WTC11 (cell line): Measurements from ENCODE around the gene SLC41A1. TPM values are rescaled to one million over a fixed set of nuclear protein-coding genes. Genes with fewer than 3 reads are reported as not detected.

ENCODE experiments used
- ELF4 ChIP-seq: sonication (generic); formaldehyde crosslinking; IDR thresholded peaks from 2 replicates; pipeline ENCODE4 v1.8.1; 2022; ENCODE audit warnings: low read depth, mild to moderate bottlenecking, moderate library complexity, missing genetic modification reagents
- EMX1 ChIP-seq: fragments of 250-450 bp; sonication (Bioruptor Pico); IDR thresholded peaks from 2 replicates; pipeline ENCODE4 v1.8.0; 2021; ENCODE audit warnings: mild to moderate bottlenecking
- ESRRA ChIP-seq: sonication (generic); formaldehyde crosslinking; IDR thresholded peaks from 2 replicates; pipeline ENCODE4 v1.8.1; 2022; ENCODE audit warnings: mild to moderate bottlenecking, missing genetic modification reagents, borderline replicate concordance
- ETV6 ChIP-seq: sonication (generic); formaldehyde crosslinking; IDR thresholded peaks from 2 replicates; pipeline ENCODE4 v1.8.1; 2022; ENCODE audit warnings: mild to moderate bottlenecking, missing genetic modification reagents
- FOXJ3 ChIP-seq: sonication (generic); formaldehyde crosslinking; IDR thresholded peaks from 2 replicates; pipeline ENCODE4 v1.9.0; 2021; ENCODE audit warnings: missing genetic modification reagents, mild to moderate bottlenecking, borderline replicate concordance
- FOXK1 ChIP-seq: sonication (generic); formaldehyde crosslinking; IDR thresholded peaks from 2 replicates; pipeline ENCODE4 v1.8.0; 2022; ENCODE audit warnings: mild to moderate bottlenecking, moderate library complexity, missing genetic modification reagents
- JUN ChIP-seq: sonication (generic); formaldehyde crosslinking; IDR thresholded peaks from 2 replicates; pipeline ENCODE4 v1.8.0; 2023; ENCODE audit warnings: mild to moderate bottlenecking, missing genetic modification reagents
- MYBL2 ChIP-seq: sonication (generic); formaldehyde crosslinking; IDR thresholded peaks from 2 replicates; pipeline ENCODE4 v1.8.1; 2023; ENCODE audit warnings: mild to moderate bottlenecking, moderate library complexity, missing genetic modification reagents
- NFYB ChIP-seq: sonication (generic); formaldehyde crosslinking; conservative IDR thresholded peaks from 2 replicates; pipeline ENCODE4 v1.8.0; 2022; ENCODE audit warnings: low read depth, missing genetic modification reagents
- NR2C2 ChIP-seq: sonication (generic); formaldehyde crosslinking; IDR thresholded peaks from 2 replicates; pipeline ENCODE4 v1.8.0; 2022; ENCODE audit warnings: mild to moderate bottlenecking, missing genetic modification reagents
- NR3C1 ChIP-seq: sonication (generic); formaldehyde crosslinking; conservative IDR thresholded peaks from 2 replicates; pipeline ENCODE4 v1.8.1; 2023; ENCODE audit warnings: low read depth, mild to moderate bottlenecking, missing genetic modification reagents
- RORB ChIP-seq: fragments of 250-450 bp; sonication (Bioruptor Pico); IDR thresholded peaks from 2 replicates; pipeline ENCODE4 v1.9.0; 2021; ENCODE audit warnings: mild to moderate bottlenecking
- SMAD4 ChIP-seq: sonication (generic); formaldehyde crosslinking; IDR thresholded peaks from 2 replicates; pipeline ENCODE4 v1.8.0; 2022; ENCODE audit warnings: mild to moderate bottlenecking, missing genetic modification reagents
- SOX15 ChIP-seq: fragments of 250-450 bp; sonication (Bioruptor Pico); IDR thresholded peaks from 2 replicates; pipeline ENCODE4 v1.9.0; 2021; ENCODE audit warnings: mild to moderate bottlenecking
- TCF7 ChIP-seq: sonication (generic); formaldehyde crosslinking; IDR thresholded peaks from 2 replicates; pipeline ENCODE4 v1.8.0; 2022; ENCODE audit warnings: mild to moderate bottlenecking, low read depth, missing genetic modification reagents, moderate library complexity
- TEAD4 ChIP-seq: sonication (generic); formaldehyde crosslinking; IDR thresholded peaks from 2 replicates; pipeline ENCODE4 v1.8.0; 2022; ENCODE audit warnings: mild to moderate bottlenecking, missing genetic modification reagents
- TP53 ChIP-seq: sonication (generic); formaldehyde crosslinking; IDR thresholded peaks from 2 replicates; pipeline ENCODE4 v1.8.1; 2023; ENCODE audit warnings: mild to moderate bottlenecking, missing genetic modification reagents
- ZNF121 ChIP-seq: sonication (generic); formaldehyde crosslinking; IDR thresholded peaks from 2 replicates; pipeline ENCODE4 v1.8.0; 2023; ENCODE audit warnings: missing genetic modification reagents
- ZNF138 ChIP-seq: sonication (generic); formaldehyde crosslinking; conservative IDR thresholded peaks from 2 replicates; pipeline ENCODE4 v1.8.1; 2022; ENCODE audit warnings: mild to moderate bottlenecking, moderate library complexity, missing genetic modification reagents
- ZNF671 ChIP-seq: fragments of 250-450 bp; sonication (Bioruptor Pico); IDR thresholded peaks from 2 replicates; pipeline ENCODE4 v1.8.0; 2021; ENCODE audit warnings: mild to moderate bottlenecking
- total RNA-seq: library from RNA; stranded (reverse); gene quantifications from 3 replicates; pipeline ENCODE4 v1.2.3, GENCODE V29; 2021
- TF ChIP-seq, protein P1 (sequence below): fragments of 200-600 bp; IDR thresholded peaks from 2 replicates; pipeline ENCODE4 v1.8.0; 2022; ENCODE audit warnings: antibody characterized with exemption
- TF ChIP-seq, protein P2 (sequence below): fragments of 250-450 bp; sonication (Bioruptor Pico); IDR thresholded peaks from 2 replicates; pipeline ENCODE4 v1.8.0; 2021; ENCODE audit warnings: mild to moderate bottlenecking
- TF ChIP-seq, protein P3 (sequence below): sonication (generic); formaldehyde crosslinking; IDR thresholded peaks from 2 replicates; pipeline ENCODE4 v1.8.1; 2023; ENCODE audit warnings: mild to moderate bottlenecking, missing genetic modification reagents, borderline replicate concordance
- TF ChIP-seq, protein P4 (sequence below): sonication (generic); formaldehyde crosslinking; IDR thresholded peaks from 2 replicates; pipeline ENCODE4 v1.8.1; 2023; ENCODE audit warnings: mild to moderate bottlenecking, missing genetic modification reagents, moderate library complexity
- TF ChIP-seq, protein P5 (sequence below): fragments of 250-450 bp; sonication (Bioruptor Pico); IDR thresholded peaks from 2 replicates; pipeline ENCODE4 v1.9.0; 2021; ENCODE audit warnings: moderate library complexity, mild to moderate bottlenecking, inconsistent platforms, borderline replicate concordance
- TF ChIP-seq, protein P6 (sequence below): sonication (generic); formaldehyde crosslinking; IDR thresholded peaks from 2 replicates; pipeline ENCODE4 v1.8.1; 2022; ENCODE audit warnings: low read depth, missing genetic modification reagents, borderline replicate concordance
- TF ChIP-seq, protein P7 (sequence below): fragments of 250-450 bp; sonication (Bioruptor Pico); IDR thresholded peaks from 2 replicates; pipeline ENCODE4 v1.9.0; 2021; ENCODE audit warnings: mild to moderate bottlenecking

SLC41A1 gene
- total RNA-seq, 1 experiment from 2014 or later = 32.8 TPM

DNA sequence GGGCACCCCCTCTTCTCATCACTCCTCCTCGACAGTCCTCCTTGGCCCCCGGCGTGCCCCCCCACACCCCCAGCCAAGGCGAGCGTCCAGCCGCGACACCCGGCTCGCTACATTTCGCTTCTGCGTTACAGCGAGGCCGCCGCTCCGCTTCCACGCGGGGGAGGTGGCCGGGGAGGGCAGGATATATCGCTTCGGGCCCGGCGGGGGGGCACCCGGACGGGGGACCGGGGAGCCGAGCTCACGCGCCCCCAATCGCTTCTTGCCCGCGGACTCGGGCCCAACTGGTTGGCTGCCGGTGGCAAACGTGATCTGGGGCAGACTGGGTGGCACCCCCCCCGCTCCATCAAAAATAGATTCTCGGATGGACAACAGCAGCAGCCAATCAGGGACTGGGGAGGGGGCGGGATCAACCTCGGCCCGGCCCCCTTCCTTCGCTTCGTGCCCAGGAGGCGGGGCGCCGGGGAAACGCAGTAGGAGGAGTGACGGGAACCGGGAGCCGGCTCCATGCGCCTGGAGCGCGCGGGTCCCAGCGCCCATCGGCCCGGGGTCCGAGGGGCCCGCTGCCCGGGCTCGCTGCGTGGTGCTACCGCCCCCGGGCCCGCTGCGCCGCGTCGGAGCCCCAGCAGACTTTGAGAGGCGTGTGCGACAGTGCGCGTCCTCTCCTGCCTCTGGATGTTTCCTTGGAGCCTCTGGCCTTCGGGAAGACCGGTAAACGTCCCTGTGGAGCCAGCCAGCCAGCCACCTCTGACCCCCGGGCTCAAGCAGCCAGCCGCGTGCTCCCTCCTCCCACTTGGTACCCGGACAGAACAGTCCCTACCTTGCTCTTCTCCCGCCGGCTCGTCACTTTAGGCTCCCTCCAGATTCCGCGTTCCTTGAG lies at the start of gene SLC41A1 (continued):
- TF ChIP-seq, protein P1, sequence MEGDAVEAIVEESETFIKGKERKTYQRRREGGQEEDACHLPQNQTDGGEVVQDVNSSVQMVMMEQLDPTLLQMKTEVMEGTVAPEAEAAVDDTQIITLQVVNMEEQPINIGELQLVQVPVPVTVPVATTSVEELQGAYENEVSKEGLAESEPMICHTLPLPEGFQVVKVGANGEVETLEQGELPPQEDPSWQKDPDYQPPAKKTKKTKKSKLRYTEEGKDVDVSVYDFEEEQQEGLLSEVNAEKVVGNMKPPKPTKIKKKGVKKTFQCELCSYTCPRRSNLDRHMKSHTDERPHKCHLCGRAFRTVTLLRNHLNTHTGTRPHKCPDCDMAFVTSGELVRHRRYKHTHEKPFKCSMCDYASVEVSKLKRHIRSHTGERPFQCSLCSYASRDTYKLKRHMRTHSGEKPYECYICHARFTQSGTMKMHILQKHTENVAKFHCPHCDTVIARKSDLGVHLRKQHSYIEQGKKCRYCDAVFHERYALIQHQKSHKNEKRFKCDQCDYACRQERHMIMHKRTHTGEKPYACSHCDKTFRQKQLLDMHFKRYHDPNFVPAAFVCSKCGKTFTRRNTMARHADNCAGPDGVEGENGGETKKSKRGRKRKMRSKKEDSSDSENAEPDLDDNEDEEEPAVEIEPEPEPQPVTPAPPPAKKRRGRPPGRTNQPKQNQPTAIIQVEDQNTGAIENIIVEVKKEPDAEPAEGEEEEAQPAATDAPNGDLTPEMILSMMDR = no peak
- no peak for TF ChIP-seq ESRRA
- TF ChIP-seq TP53 (CRISPR knock-in tag) = 0 out of 2 replicates have a peak, but pooled peaks have one; percentile 7
- peak; percentile 23 for TF ChIP-seq ETV6 (CRISPR knock-in tag)
- no peak for TF ChIP-seq NR2C2
- no peak for TF ChIP-seq FOXJ3 (CRISPR knock-in tag)
- TF ChIP-seq, protein P2, sequence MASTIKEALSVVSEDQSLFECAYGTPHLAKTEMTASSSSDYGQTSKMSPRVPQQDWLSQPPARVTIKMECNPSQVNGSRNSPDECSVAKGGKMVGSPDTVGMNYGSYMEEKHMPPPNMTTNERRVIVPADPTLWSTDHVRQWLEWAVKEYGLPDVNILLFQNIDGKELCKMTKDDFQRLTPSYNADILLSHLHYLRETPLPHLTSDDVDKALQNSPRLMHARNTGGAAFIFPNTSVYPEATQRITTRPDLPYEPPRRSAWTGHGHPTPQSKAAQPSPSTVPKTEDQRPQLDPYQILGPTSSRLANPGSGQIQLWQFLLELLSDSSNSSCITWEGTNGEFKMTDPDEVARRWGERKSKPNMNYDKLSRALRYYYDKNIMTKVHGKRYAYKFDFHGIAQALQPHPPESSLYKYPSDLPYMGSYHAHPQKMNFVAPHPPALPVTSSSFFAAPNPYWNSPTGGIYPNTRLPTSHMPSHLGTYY = no peak
- TF ChIP-seq FOXK1 (CRISPR knock-in tag) = 0 out of 2 replicates have a peak, but pooled peaks have one; percentile 6
- TF ChIP-seq ELF4 (CRISPR knock-in tag) = no peak
- no peak for TF ChIP-seq RORB
- TF ChIP-seq, protein P3, sequence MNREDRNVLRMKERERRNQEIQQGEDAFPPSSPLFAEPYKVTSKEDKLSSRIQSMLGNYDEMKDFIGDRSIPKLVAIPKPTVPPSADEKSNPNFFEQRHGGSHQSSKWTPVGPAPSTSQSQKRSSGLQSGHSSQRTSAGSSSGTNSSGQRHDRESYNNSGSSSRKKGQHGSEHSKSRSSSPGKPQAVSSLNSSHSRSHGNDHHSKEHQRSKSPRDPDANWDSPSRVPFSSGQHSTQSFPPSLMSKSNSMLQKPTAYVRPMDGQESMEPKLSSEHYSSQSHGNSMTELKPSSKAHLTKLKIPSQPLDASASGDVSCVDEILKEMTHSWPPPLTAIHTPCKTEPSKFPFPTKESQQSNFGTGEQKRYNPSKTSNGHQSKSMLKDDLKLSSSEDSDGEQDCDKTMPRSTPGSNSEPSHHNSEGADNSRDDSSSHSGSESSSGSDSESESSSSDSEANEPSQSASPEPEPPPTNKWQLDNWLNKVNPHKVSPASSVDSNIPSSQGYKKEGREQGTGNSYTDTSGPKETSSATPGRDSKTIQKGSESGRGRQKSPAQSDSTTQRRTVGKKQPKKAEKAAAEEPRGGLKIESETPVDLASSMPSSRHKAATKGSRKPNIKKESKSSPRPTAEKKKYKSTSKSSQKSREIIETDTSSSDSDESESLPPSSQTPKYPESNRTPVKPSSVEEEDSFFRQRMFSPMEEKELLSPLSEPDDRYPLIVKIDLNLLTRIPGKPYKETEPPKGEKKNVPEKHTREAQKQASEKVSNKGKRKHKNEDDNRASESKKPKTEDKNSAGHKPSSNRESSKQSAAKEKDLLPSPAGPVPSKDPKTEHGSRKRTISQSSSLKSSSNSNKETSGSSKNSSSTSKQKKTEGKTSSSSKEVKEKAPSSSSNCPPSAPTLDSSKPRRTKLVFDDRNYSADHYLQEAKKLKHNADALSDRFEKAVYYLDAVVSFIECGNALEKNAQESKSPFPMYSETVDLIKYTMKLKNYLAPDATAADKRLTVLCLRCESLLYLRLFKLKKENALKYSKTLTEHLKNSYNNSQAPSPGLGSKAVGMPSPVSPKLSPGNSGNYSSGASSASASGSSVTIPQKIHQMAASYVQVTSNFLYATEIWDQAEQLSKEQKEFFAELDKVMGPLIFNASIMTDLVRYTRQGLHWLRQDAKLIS (CRISPR knock-in tag) = no peak; the same call in 1 of the 2 replicates
- TF ChIP-seq NR3C1 (CRISPR knock-in tag) = no peak
- peak; percentile 52; the same call in 1 of the 2 replicates for TF ChIP-seq JUN
- TF ChIP-seq, protein P4, sequence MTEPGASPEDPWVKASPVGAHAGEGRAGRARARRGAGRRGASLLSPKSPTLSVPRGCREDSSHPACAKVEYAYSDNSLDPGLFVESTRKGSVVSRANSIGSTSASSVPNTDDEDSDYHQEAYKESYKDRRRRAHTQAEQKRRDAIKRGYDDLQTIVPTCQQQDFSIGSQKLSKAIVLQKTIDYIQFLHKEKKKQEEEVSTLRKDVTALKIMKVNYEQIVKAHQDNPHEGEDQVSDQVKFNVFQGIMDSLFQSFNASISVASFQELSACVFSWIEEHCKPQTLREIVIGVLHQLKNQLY (CRISPR knock-in tag) = no peak
- TF ChIP-seq NFYB (CRISPR knock-in tag) = peak; percentile 87
- TF ChIP-seq TCF7 (CRISPR knock-in tag) = no peak
- TF ChIP-seq MYBL2 (CRISPR knock-in tag) = peak; percentile 30; the same call in 1 of the 2 replicates
- TF ChIP-seq TEAD4 (CRISPR knock-in tag) = no peak
- TF ChIP-seq EMX1 (CRISPR knock-in tag) = no peak
- no peak for TF ChIP-seq ZNF121
- TF ChIP-seq SMAD4 (CRISPR knock-in tag) = no peak
- TF ChIP-seq, protein P5, sequence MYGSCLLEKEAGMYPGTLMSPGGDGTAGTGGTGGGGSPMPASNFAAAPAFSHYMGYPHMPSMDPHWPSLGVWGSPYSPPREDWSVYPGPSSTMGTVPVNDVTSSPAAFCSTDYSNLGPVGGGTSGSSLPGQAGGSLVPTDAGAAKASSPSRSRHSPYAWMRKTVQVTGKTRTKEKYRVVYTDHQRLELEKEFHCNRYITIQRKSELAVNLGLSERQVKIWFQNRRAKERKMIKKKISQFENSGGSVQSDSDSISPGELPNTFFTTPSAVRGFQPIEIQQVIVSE (CRISPR knock-in tag) = no peak
- TF ChIP-seq ZNF671 (CRISPR knock-in tag) = no peak
- TF ChIP-seq, protein P6, sequence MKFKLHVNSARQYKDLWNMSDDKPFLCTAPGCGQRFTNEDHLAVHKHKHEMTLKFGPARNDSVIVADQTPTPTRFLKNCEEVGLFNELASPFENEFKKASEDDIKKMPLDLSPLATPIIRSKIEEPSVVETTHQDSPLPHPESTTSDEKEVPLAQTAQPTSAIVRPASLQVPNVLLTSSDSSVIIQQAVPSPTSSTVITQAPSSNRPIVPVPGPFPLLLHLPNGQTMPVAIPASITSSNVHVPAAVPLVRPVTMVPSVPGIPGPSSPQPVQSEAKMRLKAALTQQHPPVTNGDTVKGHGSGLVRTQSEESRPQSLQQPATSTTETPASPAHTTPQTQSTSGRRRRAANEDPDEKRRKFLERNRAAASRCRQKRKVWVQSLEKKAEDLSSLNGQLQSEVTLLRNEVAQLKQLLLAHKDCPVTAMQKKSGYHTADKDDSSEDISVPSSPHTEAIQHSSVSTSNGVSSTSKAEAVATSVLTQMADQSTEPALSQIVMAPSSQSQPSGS (CRISPR knock-in tag) = no peak
- TF ChIP-seq, protein P7, sequence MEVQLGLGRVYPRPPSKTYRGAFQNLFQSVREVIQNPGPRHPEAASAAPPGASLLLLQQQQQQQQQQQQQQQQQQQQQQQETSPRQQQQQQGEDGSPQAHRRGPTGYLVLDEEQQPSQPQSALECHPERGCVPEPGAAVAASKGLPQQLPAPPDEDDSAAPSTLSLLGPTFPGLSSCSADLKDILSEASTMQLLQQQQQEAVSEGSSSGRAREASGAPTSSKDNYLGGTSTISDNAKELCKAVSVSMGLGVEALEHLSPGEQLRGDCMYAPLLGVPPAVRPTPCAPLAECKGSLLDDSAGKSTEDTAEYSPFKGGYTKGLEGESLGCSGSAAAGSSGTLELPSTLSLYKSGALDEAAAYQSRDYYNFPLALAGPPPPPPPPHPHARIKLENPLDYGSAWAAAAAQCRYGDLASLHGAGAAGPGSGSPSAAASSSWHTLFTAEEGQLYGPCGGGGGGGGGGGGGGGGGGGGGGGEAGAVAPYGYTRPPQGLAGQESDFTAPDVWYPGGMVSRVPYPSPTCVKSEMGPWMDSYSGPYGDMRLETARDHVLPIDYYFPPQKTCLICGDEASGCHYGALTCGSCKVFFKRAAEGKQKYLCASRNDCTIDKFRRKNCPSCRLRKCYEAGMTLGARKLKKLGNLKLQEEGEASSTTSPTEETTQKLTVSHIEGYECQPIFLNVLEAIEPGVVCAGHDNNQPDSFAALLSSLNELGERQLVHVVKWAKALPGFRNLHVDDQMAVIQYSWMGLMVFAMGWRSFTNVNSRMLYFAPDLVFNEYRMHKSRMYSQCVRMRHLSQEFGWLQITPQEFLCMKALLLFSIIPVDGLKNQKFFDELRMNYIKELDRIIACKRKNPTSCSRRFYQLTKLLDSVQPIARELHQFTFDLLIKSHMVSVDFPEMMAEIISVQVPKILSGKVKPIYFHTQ (CRISPR knock-in tag) = no peak
- TF ChIP-seq SOX15 (CRISPR knock-in tag) = no peak
- no peak for TF ChIP-seq ZNF138 (CRISPR knock-in tag)
